Tibial nerve (tissue), 4 donors: ENCODE data around the gene SLC6A8. TPM values are rescaled to one million over a fixed set of nuclear protein-coding genes. Genes with fewer than 3 reads are reported as not detected.

Source experiments
- DNase-seq, 2 donors: peaks; one replicate each; pipeline ENCODE4 v3.0.0-alpha.2; 2019; ENCODE audit warnings: low spot score in 2 of 2
- H3K27ac ChIP-seq, 4 donors: fragments of 200-600 bp; sonication (generic) in 3 of 4; one replicate each; pipeline ENCODE4 v1.5.1; 2017 to 2019; ENCODE audit warnings: mild to moderate bottlenecking in 1 of 4
- H3K27me3 ChIP-seq, 2 donors: fragments of 200-600 bp; sonication (generic) in 1 of 2; one replicate each; pipeline versions ENCODE4 v1.5.1 to v1.6.0; 2017 to 2019
- H3K36me3 ChIP-seq, 3 donors: fragments of 200-600 bp; sonication (generic); one replicate each; pipeline ENCODE4 v1.5.1; 2018 to 2019
- H3K4me1 ChIP-seq, 4 donors: fragments of 200-600 bp; sonication (generic) in 3 of 4; one replicate each; pipeline ENCODE4 v1.5.1; 2017 to 2019
- H3K4me3 ChIP-seq, 4 donors: fragments of 200-600 bp; sonication (generic) in 3 of 4; one replicate each; pipeline ENCODE4 v1.5.1; 2017 to 2019; ENCODE audit warnings: mild to moderate bottlenecking in 1 of 4, moderate library complexity in 1 of 4
- H3K9me3 ChIP-seq, 4 donors: fragments of 200-600 bp; sonication (generic) in 3 of 4; one replicate each; pipeline ENCODE4 v1.5.1; 2017 to 2019
- EP300 ChIP-seq, 2 donors: sonication (generic); formaldehyde crosslinking; IDR thresholded peaks; one replicate each; pipeline ENCODE4 v1.6.1; 2017; ENCODE audit warnings: antibody characterized with exemption in 2 of 2, mild to moderate bottlenecking in 1 of 2
- POLR2A ChIP-seq, 2 donors: fragments of 450-650 bp; IDR thresholded peaks; one replicate each; pipeline ENCODE4 v1.6.1; 2017; ENCODE audit warnings: antibody characterized with exemption in 2 of 2, mild to moderate bottlenecking in 2 of 2, moderate library complexity in 2 of 2
- WGBS, 2 donors: methylation state at CpG; one replicate each; pipeline ENCODE4 v1.1.5; 2018; 5-methylcytosine and 5-hydroxymethylcytosine counted together
- total RNA-seq, 4 donors: library from RNA; depleted of rRNA; stranded (reverse); fragments of >200 nt; gene quantifications; one replicate each; pipeline ENCODE4 v1.1.0, GENCODE V29; 2016
- TF ChIP-seq, protein P1 (sequence below), 5 experiments: fragments of 200-600 bp in 3 of 5; fragments of 450-650 bp in 2 of 5; sonication (generic) in 3 of 5; IDR thresholded peaks; one replicate each; pipeline ENCODE4 v1.5.1; 2016 to 2019; ENCODE audit warnings: antibody characterized with exemption in 5 of 5, mild to moderate bottlenecking in 3 of 5, moderate library complexity in 2 of 5

Gene SLC6A8
- 10 to 100 TPM; 14.4 to 26.7 (median 21.9) TPM for total RNA-seq

DNA sequence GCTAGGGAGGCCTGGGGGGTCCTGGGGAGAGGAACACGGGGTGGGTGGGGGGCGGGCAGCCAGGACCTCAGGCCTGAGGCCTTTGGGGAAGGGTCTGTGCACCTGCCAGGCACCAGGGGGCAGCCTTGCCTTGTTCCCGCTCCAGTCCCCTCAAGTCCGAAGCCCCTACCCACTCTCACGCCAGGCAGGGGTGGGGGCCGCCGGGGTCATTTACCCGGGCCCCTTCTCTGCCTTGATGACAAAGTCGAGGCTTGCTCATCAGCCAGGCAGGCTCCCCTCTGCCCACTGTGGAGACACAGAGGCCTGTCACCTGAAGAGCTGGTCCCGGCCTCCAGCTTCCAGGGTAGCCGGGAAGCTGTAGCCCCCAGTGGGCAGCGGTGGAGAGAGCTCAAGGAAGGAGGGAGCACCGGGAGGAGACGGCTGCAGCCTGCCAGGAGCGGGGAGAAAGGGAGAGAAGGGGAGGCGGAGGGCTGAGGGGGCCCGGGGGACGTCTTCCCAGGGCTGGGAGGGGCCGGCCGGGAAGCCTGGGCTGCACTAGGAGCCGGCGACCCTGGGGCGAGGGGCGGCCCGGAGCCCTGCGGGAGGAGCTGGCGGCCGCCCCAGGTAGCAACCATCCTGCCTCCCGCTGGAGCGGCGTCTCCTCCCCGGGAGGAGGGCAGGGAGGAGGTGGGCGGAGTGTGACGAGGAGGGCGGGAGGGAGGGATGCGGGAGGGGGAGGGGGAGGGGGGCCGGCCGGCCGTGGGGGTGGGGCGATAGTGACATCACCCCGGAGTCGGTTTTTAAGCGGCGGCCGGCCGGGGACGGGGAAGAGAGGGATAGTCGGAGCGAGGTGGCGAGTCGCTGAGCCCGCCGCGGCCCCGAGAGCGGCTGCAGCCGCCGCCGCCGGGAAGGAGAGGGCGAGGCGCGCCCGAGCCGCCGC, at the start of gene SLC6A8:
Gene SLC6A8, plus strand, starts transcription at position 806 of the 919 bp plus-strand sequence. CDS start 649 bp downstream, outside the sequence.
- TF ChIP-seq EP300 (IDR thresholded peaks at IDR 0.05) (peak in 1 of 2 donors; percentile 65), POLR2A (IDR thresholded peaks at IDR 0.05) (peak in 1 of 2 donors; percentile 54)
- TF ChIP-seq, protein P1, sequence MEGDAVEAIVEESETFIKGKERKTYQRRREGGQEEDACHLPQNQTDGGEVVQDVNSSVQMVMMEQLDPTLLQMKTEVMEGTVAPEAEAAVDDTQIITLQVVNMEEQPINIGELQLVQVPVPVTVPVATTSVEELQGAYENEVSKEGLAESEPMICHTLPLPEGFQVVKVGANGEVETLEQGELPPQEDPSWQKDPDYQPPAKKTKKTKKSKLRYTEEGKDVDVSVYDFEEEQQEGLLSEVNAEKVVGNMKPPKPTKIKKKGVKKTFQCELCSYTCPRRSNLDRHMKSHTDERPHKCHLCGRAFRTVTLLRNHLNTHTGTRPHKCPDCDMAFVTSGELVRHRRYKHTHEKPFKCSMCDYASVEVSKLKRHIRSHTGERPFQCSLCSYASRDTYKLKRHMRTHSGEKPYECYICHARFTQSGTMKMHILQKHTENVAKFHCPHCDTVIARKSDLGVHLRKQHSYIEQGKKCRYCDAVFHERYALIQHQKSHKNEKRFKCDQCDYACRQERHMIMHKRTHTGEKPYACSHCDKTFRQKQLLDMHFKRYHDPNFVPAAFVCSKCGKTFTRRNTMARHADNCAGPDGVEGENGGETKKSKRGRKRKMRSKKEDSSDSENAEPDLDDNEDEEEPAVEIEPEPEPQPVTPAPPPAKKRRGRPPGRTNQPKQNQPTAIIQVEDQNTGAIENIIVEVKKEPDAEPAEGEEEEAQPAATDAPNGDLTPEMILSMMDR (IDR thresholded peaks at IDR 0.05): peak in 3 of 5 experiments; percentile 28 to 36 (median 35)
- peak within 1 kb of the TSS; percentile 65 to 88 (median 73) for H3K27ac ChIP-seq
- H3K9me3 ChIP-seq: no peaks in the 10 kb centered on the region
- peak; percentile 40 to 55 for DNase-seq
- no peaks in the 10 kb centered on the region for H3K36me3 ChIP-seq
- no peaks in the 10 kb centered on the region for H3K27me3 ChIP-seq
- H3K4me3 ChIP-seq: peak within 1 kb of the TSS; percentile 35 to 64 (median 38)
- 3 to 42% methylated on average over 39 to 54 of the region's 66 CpGs for WGBS, 2 donors
- H3K4me1 ChIP-seq: peaks cover 0 to 14% (median 0%) of the 10 kb centered on the region in 4 donors

DNA sequence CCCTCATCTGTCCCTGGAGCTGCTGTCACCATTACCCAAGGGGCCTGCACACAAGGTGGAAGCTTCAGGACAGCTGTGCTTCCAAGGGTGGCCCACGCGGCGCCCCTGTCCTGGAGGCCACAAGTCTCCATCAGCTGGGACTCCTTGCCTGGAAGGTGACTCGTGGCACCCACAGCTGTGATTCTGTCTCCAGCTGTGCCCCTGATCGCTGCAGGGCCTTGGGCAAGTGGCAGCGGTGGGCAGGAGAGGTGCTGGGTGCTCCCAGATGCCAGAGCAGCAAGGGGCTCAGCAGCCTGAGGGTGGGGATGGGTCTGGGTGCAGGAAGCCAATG, 49.7 kb upstream of the SLC6A8 start:
- H3K4me1 ChIP-seq: peaks cover 0 to 12% (median 5%) of the 10 kb centered on the region in 4 donors
- H3K27ac ChIP-seq: no peak overlapping the region
- no peaks in the 10 kb centered on the region for H3K36me3 ChIP-seq
- no peak overlapping the region for H3K4me3 ChIP-seq
- no peak for DNase-seq
- TF ChIP-seq, protein P1 (IDR thresholded peaks at IDR 0.05): no peak
- no peak for TF ChIP-seq EP300 (IDR thresholded peaks at IDR 0.05)
- TF ChIP-seq POLR2A (IDR thresholded peaks at IDR 0.05): no peak
- WGBS, 2 donors: 83% methylated on average over 6 of the region's 6 CpGs; no CpG with 5 or more reads in 1 of the 2 donors
- peaks cover 0 to 37% of the 10 kb centered on the region in 2 donors for H3K27me3 ChIP-seq
- H3K9me3 ChIP-seq: no peaks in the 10 kb centered on the region

DNA sequence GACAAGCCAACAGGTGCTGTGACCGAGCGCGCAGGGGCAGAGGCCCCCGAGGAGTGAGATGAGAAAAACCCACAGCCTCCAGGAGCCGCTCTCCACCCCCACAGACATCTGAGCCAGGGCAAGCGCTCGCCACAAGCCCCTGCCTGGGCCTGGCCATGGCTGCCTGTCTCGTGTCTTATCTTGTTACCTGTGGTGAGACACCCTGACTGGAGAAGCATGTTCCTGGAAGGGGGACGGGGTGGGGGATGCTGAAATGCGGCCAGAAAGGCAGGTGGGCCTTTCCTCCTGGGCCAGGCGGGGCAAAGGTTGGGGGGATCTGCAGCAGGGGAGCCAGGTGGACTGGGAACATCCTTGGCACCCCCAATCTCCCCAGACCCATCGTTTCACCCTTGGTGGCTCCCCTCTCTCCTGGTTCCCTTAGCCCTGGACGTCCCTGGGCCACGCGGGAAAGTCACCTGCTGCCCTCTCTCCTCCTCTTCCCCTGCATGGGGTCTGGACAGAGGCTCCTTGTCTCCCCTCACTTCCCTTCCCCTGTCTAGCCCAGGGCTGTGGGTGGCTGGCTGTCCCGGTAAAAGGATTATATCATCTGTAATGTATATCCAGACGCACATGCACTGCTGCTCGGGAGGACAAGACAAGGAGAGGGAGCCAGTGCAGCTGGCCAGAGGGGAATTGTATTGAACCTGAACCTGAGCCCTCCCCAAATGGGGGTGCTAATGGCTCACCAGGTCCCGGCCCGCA, 49.1 kb upstream of the SLC6A8 start:
- Histone ChIP-seq H3K9me3 (no peaks in the 10 kb centered on the region), H3K27me3 (peaks cover 0 to 43% of the 10 kb centered on the region in 2 donors), H3K27ac (no peak overlapping the region), H3K4me3 (no peak overlapping the region), H3K4me1 (peaks cover 0 to 18% (median 6%) of the 10 kb centered on the region in 4 donors), H3K36me3 (no peaks in the 10 kb centered on the region)
- 74 to 79% methylated on average over 16 to 20 of the region's 20 CpGs for WGBS, 2 donors
- TF ChIP-seq EP300 (IDR thresholded peaks at IDR 0.05) (no peak), POLR2A (IDR thresholded peaks at IDR 0.05) (no peak)
- TF ChIP-seq, protein P1 (IDR thresholded peaks at IDR 0.05): no peak
- DNase-seq: no peak

DNA sequence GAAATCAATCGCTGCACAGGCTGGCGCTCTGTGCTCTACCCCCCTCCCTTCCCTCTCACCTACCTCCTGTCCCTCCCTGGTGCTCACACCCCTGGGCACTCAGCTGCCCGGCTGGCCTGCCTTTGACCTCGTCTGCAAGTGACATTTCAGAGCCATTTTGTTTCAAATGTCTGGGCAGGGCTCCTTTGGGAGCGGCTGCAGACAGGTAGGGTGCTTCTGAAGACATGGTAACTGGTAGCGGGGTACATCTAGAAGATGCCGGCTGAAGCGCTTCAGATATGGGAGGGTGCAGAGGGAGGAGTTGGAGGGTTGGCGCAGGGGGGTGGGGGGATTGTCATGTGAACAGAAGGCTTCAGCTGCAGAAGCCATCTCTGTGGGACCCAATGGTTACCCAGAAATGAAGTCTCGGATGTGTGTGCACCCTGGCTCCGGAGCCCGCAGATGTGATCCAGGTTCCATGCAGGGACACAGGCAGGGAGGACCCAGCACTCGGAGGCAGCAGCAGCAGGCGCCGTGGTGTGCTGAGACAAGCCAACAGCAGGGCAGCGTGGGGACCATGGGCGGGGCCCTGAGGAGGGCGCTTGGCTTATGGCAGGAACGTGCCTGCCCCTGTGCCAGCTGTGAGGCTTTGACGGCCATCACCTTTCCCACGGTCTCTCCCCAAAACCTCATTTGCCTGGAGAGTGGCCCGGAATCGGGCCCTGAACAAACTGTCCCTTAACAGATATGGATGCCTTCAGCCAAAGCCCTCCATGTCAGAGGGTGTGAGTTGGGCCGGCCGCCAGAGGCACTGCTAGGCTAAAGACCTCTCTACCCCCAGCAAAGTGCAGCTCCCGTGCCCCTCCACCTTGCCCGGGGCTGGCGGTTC, 48.3 kb upstream of the SLC6A8 start:
- no peak for DNase-seq
- no peaks in the 10 kb centered on the region for H3K9me3 ChIP-seq
- no peak overlapping the region for H3K4me3 ChIP-seq
- H3K27ac ChIP-seq: no peak overlapping the region
- TF ChIP-seq, protein P1 (IDR thresholded peaks at IDR 0.05): no peak
- TF ChIP-seq EP300 (IDR thresholded peaks at IDR 0.05) (no peak), POLR2A (IDR thresholded peaks at IDR 0.05) (no peak)
- H3K36me3 ChIP-seq: no peaks in the 10 kb centered on the region
- H3K27me3 ChIP-seq: peaks cover 0 to 48% of the 10 kb centered on the region in 2 donors
- 64 to 81% methylated on average over 11 to 28 of the region's 28 CpGs for WGBS, 2 donors
- H3K4me1 ChIP-seq: peaks cover 0 to 22% (median 8%) of the 10 kb centered on the region in 4 donors
